Colonic mucosa (tissue), 4 donors: ENCODE data around the gene PTPRJ. TPM values are rescaled to one million over a fixed set of nuclear protein-coding genes. Genes with fewer than 3 reads are reported as not detected.
A peak's percentile ranks its signal among the peaks of the same experiment; 100 is the strongest.

ENCODE experiments used
- DNase-seq: peaks from one replicate; pipeline ENCODE4 v3.0.0-alpha.2; 2020
- H3K27ac ChIP-seq: fragments of 200-600 bp; one replicate; pipeline ENCODE4 v1.8.0; 2021
- H3K27me3 ChIP-seq: fragments of 200-600 bp; one replicate; pipeline ENCODE4 v1.8.0; 2021
- H3K36me3 ChIP-seq: fragments of 200-600 bp; one replicate; pipeline ENCODE4 v1.8.0; 2021
- H3K4me1 ChIP-seq: fragments of 200-600 bp; one replicate; pipeline ENCODE4 v1.8.0; 2021; ENCODE audit warnings: mild to moderate bottlenecking
- H3K4me3 ChIP-seq: fragments of 200-600 bp; one replicate; pipeline ENCODE4 v1.8.0; 2021
- H3K9ac ChIP-seq, 2 donors: one replicate each; pipeline ENCODE4 v1.7.0; 2013; ENCODE audit warnings: control low read depth in 2 of 2, low read depth in 2 of 2, low read length in 2 of 2
- H3K9me3 ChIP-seq: fragments of 200-600 bp; one replicate; pipeline ENCODE4 v1.8.0; 2021
- intact Hi-C: fragments of 100-400 bp; cut with DNase I; formaldehyde crosslinking; loops from one replicate; pipeline ENCODE4 v1.14.1; 2022
- total RNA-seq, 2 donors: library from RNA; stranded (reverse); fragmentation: NEBNext Ultra II Directional in 1 of 2; extraction: Animal tissue kit (Norgen Biotek cat#: 25700) in 1 of 2; gene quantifications; one replicate each; pipeline ENCODE4 v1.2.1, GENCODE V29; 2021
- TF ChIP-seq, protein P1 (sequence below): fragments of 200-600 bp; IDR thresholded peaks from one replicate; pipeline ENCODE4 v1.8.0; 2022; ENCODE audit warnings: antibody characterized with exemption, mild to moderate bottlenecking
- donor health status: healthy.
- donor health status: DM: no; HTN: no; CAD: no.
- donor health status: DM: no; HTN: no; CAD: no.

PTPRJ gene
- total RNA-seq, 2 donors from 2014 or later = 37.5 to 45.7 TPM

DNA sequence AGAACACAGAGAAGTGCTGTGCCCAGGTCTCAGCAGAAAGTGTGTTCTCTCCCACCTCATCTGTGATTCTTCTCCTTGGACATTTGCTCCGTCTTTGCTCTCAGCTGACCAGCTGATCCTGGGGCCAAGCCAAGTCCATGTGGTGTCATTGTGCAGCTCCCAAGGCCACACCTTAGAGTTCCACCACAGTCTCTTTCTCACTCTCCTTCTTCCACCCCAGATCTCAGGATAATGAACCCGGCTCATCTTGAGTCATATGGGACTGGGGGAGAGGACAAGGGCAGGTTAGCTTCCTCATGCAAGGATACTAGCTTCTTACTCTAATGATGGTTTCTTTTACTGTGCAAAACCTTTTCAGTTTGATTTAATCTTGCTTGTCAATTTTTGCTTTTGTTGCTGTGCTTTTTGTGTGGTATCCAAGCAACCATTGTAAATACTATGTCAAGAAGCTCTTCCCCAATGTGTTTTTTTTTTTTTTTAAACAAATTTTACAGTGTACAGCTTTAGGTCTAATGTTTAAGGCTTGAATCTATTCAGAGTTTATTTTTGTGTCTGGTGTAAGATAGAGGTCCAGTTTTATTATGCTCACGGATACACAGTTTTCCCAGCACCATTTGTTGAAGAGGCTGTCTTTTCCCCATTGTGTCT lies 161.2 kb downstream of the PTPRJ start:
- Histone ChIP-seq H3K27ac (no peak overlapping the region), H3K9me3 (no peaks in the 10 kb centered on the region), H3K27me3 (no peaks in the 10 kb centered on the region), H3K4me3 (no peak overlapping the region), H3K9ac (no peak overlapping the region), H3K36me3 (peaks cover 4% of the 10 kb centered on the region), H3K4me1 (no peaks in the 10 kb centered on the region)
- TF ChIP-seq, protein P1, sequence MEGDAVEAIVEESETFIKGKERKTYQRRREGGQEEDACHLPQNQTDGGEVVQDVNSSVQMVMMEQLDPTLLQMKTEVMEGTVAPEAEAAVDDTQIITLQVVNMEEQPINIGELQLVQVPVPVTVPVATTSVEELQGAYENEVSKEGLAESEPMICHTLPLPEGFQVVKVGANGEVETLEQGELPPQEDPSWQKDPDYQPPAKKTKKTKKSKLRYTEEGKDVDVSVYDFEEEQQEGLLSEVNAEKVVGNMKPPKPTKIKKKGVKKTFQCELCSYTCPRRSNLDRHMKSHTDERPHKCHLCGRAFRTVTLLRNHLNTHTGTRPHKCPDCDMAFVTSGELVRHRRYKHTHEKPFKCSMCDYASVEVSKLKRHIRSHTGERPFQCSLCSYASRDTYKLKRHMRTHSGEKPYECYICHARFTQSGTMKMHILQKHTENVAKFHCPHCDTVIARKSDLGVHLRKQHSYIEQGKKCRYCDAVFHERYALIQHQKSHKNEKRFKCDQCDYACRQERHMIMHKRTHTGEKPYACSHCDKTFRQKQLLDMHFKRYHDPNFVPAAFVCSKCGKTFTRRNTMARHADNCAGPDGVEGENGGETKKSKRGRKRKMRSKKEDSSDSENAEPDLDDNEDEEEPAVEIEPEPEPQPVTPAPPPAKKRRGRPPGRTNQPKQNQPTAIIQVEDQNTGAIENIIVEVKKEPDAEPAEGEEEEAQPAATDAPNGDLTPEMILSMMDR = no peak
- no peak for DNase-seq
- intact Hi-C loops = no loop called here

- Histone ChIP-seq H3K9me3 (no peaks in the 10 kb centered on the region), H3K36me3 (peaks cover 4% of the 10 kb centered on the region)
- no peak for DNase-seq
Observed at GRCh38 chr11:48142889-48143288, 162.5 kb downstream of the PTPRJ start.

GRCh38 chr11:48148749-48149148 lies 168.4 kb downstream of the PTPRJ start:
- intact Hi-C loops = no loop called here
- H3K36me3 ChIP-seq = peaks cover 4% of the 10 kb centered on the region

More at GRCh38 chr11:48142889-48143288, 162.5 kb downstream of the PTPRJ start:
- intact Hi-C loops = no loop called here
- no peak overlapping the region for H3K27ac ChIP-seq
- H3K27me3 ChIP-seq = no peaks in the 10 kb centered on the region
- TF ChIP-seq, protein P1 = no peak
- no peaks in the 10 kb centered on the region for H3K4me1 ChIP-seq
- no peak overlapping the region for H3K9ac ChIP-seq
- H3K4me3 ChIP-seq = no peak overlapping the region

DNA sequence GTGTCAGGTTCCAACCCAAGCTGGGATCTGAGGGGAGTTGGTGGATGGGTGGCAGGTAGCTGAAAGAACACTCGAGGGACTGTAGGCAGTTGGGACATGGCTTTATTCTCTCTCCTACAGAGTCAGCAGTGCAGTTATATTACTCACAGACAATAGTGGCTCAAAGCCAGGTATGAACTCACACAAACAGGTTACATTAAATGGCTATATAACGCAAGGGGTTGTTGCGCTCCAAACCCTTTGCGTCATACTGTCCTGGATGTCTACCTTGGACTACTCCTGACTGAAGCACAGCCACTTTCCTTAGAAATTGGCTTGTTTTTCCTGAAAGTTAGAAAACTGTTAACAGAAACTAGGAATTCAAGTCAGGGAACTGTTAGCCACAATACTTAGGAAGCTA lies 169.9 kb downstream of the PTPRJ start:
- intact Hi-C loops = no loop called here
- Histone ChIP-seq H3K9me3 (no peaks in the 10 kb centered on the region), H3K4me3 (no peak overlapping the region), H3K9ac (no peak overlapping the region), H3K36me3 (peaks cover 4% of the 10 kb centered on the region), H3K27me3 (no peaks in the 10 kb centered on the region), H3K4me1 (no peaks in the 10 kb centered on the region), H3K27ac (no peak overlapping the region)
- DNase-seq = peak; percentile 74
- TF ChIP-seq, protein P1 = no peak

More at GRCh38 chr11:48148749-48149148, 168.4 kb downstream of the PTPRJ start:
- Histone ChIP-seq H3K9ac (no peak overlapping the region), H3K27me3 (no peaks in the 10 kb centered on the region), H3K9me3 (no peaks in the 10 kb centered on the region), H3K4me3 (no peak overlapping the region), H3K27ac (no peak overlapping the region), H3K4me1 (no peaks in the 10 kb centered on the region)
- no peak for DNase-seq
- TF ChIP-seq, protein P1 = no peak

DNA sequence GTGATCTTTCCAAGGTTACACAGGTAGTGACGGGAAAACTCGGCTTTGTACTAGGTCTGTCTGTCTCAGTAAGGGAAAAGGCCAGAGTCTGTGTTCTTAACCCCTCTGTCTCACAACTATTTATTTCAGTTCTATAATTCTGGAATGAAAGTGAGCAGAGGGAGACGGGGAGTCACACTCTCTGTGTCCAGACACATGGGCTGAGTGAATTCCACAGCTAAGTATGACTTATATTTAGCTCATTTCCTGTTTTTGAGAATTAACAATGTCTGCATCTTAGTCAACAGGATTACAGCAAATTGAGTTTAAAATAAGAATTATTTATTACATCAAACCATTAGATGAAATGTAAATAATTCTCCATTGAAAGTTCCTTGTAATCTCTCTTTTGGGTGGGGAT lies 173.8 kb downstream of the PTPRJ start:
- Histone ChIP-seq H3K9ac (no peak overlapping the region), H3K27ac (no peak overlapping the region), H3K4me3 (no peak overlapping the region), H3K9me3 (no peaks in the 10 kb centered on the region), H3K4me1 (no peaks in the 10 kb centered on the region), H3K27me3 (no peaks in the 10 kb centered on the region), H3K36me3 (no peaks in the 10 kb centered on the region)
- TF ChIP-seq, protein P1 = no peak
- intact Hi-C loops = no loop called here
- DNase-seq = no peak
